Muscle layer of duodenum (tissue), 2 donors: Measurements from ENCODE around the gene NDUFS1.
A peak's percentile ranks its signal among the peaks of the same experiment; 100 is the strongest.
"Not testable (repeated sequence)": the region's sequence is repeated elsewhere in the genome, so short reads cannot be mapped to it uniquely, and the experiment has no call there.

Experiments used
- H3K27ac ChIP-seq: one replicate; pipeline ENCODE4 v1.7.0; 2013; ENCODE audit warnings: mild to moderate bottlenecking, low read length
- H3K27me3 ChIP-seq: one replicate; pipeline ENCODE4 v1.7.0; 2013; ENCODE audit warnings: low read depth, mild to moderate bottlenecking, control low read depth, low read length
- H3K36me3 ChIP-seq, 2 donors: one replicate each; pipeline ENCODE4 v1.7.0; 2013; ENCODE audit warnings: low read length in 2 of 2, control low read depth in 1 of 2, mild to moderate bottlenecking in 1 of 2; ENCODE audit not compliant: insufficient read depth in 2 of 2, control insufficient read depth in 1 of 2
- H3K4me1 ChIP-seq, 2 donors: one replicate each; pipeline ENCODE4 v1.7.0; 2013; ENCODE audit warnings: low read length in 2 of 2, mild to moderate bottlenecking in 2 of 2, control low read depth in 1 of 2, moderate library complexity in 1 of 2; ENCODE audit not compliant: insufficient read depth in 2 of 2, control insufficient read depth in 1 of 2
- H3K4me3 ChIP-seq, 2 donors: one replicate each; pipeline ENCODE4 v1.7.0; 2013; ENCODE audit warnings: low read length in 2 of 2, low read depth in 1 of 2, mild to moderate bottlenecking in 1 of 2
- H3K9me3 ChIP-seq, 2 donors: one replicate each; pipeline ENCODE4 v1.7.0; 2013; ENCODE audit warnings: low read length in 2 of 2, control low read depth in 1 of 2, mild to moderate bottlenecking in 1 of 2; ENCODE audit not compliant: control insufficient read depth in 1 of 2
- donor health status: healthy.

NDUFS1 gene

GRCh38 chr2:206160807-206161179 is 1.5 kb upstream of the NDUFS1 start:
- no peaks in the 10 kb centered on the region for H3K9me3 ChIP-seq
- H3K4me3 ChIP-seq: peak overlapping the region; percentile 95
- H3K27me3 ChIP-seq: no peaks in the 10 kb centered on the region
- H3K4me1 ChIP-seq: peaks cover 0 to 26% of the 10 kb centered on the region in 2 donors
- H3K36me3 ChIP-seq: peaks cover 23 to 25% of the 10 kb centered on the region in 2 donors
- H3K27ac ChIP-seq: peak overlapping the region; percentile 88

GRCh38 chr2:206160125-206160806 is 1.0 kb upstream of the NDUFS1 start:
- H3K27ac ChIP-seq: peak overlapping the region; percentile 88
- peaks cover 0 to 26% of the 10 kb centered on the region in 2 donors for H3K4me1 ChIP-seq
- H3K9me3 ChIP-seq: no peaks in the 10 kb centered on the region
- H3K27me3 ChIP-seq: no peaks in the 10 kb centered on the region
- peak overlapping the region; percentile 95 for H3K4me3 ChIP-seq
- peaks cover 23 to 25% of the 10 kb centered on the region in 2 donors for H3K36me3 ChIP-seq

GRCh38 chr2:206158563-206159345 is 490 bp downstream of the NDUFS1 start:
- peaks cover 0 to 36% of the 10 kb centered on the region in 2 donors for H3K4me1 ChIP-seq
- no peaks in the 10 kb centered on the region for H3K9me3 ChIP-seq
- no peaks in the 10 kb centered on the region for H3K27me3 ChIP-seq
- H3K27ac ChIP-seq: peak overlapping the region; percentile 88
- H3K36me3 ChIP-seq: peaks cover 23 to 25% of the 10 kb centered on the region in 2 donors
- H3K4me3 ChIP-seq: peak overlapping the region; percentile 95

GRCh38 chr2:206157014-206157413 is 2.2 kb downstream of the NDUFS1 start:
- not testable (repeated sequence) for H3K27ac ChIP-seq, H3K27me3 ChIP-seq, H3K9me3 ChIP-seq
- H3K36me3 ChIP-seq: peaks cover 9 to 12% of the 10 kb centered on the region in 2 donors
- H3K4me3 ChIP-seq: peak overlapping the region in 1 of 2 donors; percentile 95
- H3K4me1 ChIP-seq: peaks cover 0 to 38% of the 10 kb centered on the region in 2 donors

- Histone ChIP-seq H3K9me3 (no peaks in the 10 kb centered on the region), H3K27ac (no peak overlapping the region), H3K27me3 (no peaks in the 10 kb centered on the region), H3K4me3 (no peak overlapping the region), H3K4me1 (peaks cover 0 to 31% of the 10 kb centered on the region in 2 donors), H3K36me3 (peaks cover 15 to 29% of the 10 kb centered on the region in 2 donors)
These were observed 5.0 kb downstream of the NDUFS1 start for GRCh38 chr2:206154197-206154596.

GRCh38 chr2:206150631-206151030 is 8.6 kb downstream of the NDUFS1 start:
- Histone ChIP-seq H3K9me3 (no peaks in the 10 kb centered on the region), H3K27me3 (no peaks in the 10 kb centered on the region), H3K4me3 (no peak overlapping the region), H3K4me1 (peaks cover 0 to 12% of the 10 kb centered on the region in 2 donors), H3K36me3 (peaks cover 40 to 55% of the 10 kb centered on the region in 2 donors), H3K27ac (no peak overlapping the region)

- Histone ChIP-seq H3K9me3 (no peaks in the 10 kb centered on the region), H3K36me3 (peaks cover 44 to 59% of the 10 kb centered on the region in 2 donors), H3K27ac (no peak overlapping the region)
These were observed 9.1 kb downstream of the NDUFS1 start for GRCh38 chr2:206150168-206150567.

GRCh38 chr2:206149330-206149729 is 9.9 kb downstream of the NDUFS1 start:
- H3K27ac ChIP-seq: no peak overlapping the region
- no peaks in the 10 kb centered on the region for H3K9me3 ChIP-seq
- peaks cover 0 to 8% of the 10 kb centered on the region in 2 donors for H3K4me1 ChIP-seq
- no peak overlapping the region for H3K4me3 ChIP-seq
- H3K36me3 ChIP-seq: peaks cover 46 to 66% of the 10 kb centered on the region in 2 donors
- H3K27me3 ChIP-seq: no peaks in the 10 kb centered on the region

More at GRCh38 chr2:206150168-206150567, 9.1 kb downstream of the NDUFS1 start:
- Histone ChIP-seq H3K4me3 (no peak overlapping the region), H3K4me1 (peaks cover 0 to 12% of the 10 kb centered on the region in 2 donors), H3K27me3 (no peaks in the 10 kb centered on the region)

- Histone ChIP-seq H3K27ac (no peak overlapping the region), H3K27me3 (no peaks in the 10 kb centered on the region), H3K9me3 (no peaks in the 10 kb centered on the region), H3K4me3 (no peak overlapping the region), H3K4me1 (no peaks in the 10 kb centered on the region), H3K36me3 (peaks cover 63 to 80% of the 10 kb centered on the region in 2 donors)
These were observed 13.6 kb downstream of the NDUFS1 start for GRCh38 chr2:206145665-206146064.

GRCh38 chr2:206144383-206144782 is 14.9 kb downstream of the NDUFS1 start:
- H3K4me3 ChIP-seq: no peak overlapping the region
- H3K9me3 ChIP-seq: no peaks in the 10 kb centered on the region
- H3K4me1 ChIP-seq: no peaks in the 10 kb centered on the region
- H3K27me3 ChIP-seq: no peaks in the 10 kb centered on the region
- peaks cover 51 to 78% of the 10 kb centered on the region in 2 donors for H3K36me3 ChIP-seq
- no peak overlapping the region for H3K27ac ChIP-seq

- Histone ChIP-seq H3K4me3 (no peak overlapping the region), H3K9me3 (no peaks in the 10 kb centered on the region), H3K27ac (no peak overlapping the region), H3K36me3 (peaks cover 48 to 75% of the 10 kb centered on the region in 2 donors), H3K4me1 (no peaks in the 10 kb centered on the region), H3K27me3 (no peaks in the 10 kb centered on the region)
These were observed 15.8 kb downstream of the NDUFS1 start for GRCh38 chr2:206143451-206143850.
